ENCODE measurements around the gene CEMIP. TPM values are rescaled to one million over a fixed set of nuclear protein-coding genes. Genes with fewer than 3 reads are reported as not detected.

CEMIP gene
- total and polyA plus RNA-seq, 3 experiments from 2014 or later, result not detected

DNA sequence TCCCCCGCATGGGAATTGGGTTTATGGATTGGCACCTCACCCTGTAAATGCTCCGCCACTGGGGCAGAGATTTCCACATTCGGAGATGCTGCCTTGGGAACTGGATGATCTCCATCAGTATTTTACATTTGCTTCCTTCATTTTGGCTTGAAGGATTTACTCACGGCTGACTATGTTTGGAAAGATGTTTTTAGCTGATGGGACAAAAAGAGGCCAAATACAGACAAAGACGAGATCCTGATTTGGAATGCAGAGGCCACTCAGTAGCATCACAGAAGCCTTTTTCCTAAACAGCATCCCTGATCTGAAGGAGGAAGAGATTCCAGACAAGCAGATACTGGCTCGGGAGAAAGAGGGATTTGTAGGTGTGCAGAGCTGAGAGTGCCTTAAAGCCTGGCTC is 133.5 kb downstream of the CEMIP start:
- ChIA-PET CTCF (no interaction called here), POLR2A (no interaction called here)
- Mint-ChIP-seq H3K4me3 (no peak overlapping the region), H3K27me3 (no peaks in the 10 kb centered on the region), H3K36me3 (peaks cover 20 to 25% (median 22%) of the 10 kb centered on the region in 3 donors), H3K4me1 (no peaks in the 10 kb centered on the region), H3K9me3 (no peaks in the 10 kb centered on the region), H3K27ac (no peak overlapping the region)
- DNase-seq, result no peak
- Histone ChIP-seq H3K27me3 (ENCODE audit: insufficient read depth, low read length, poor library complexity, severe bottlenecking) (no peaks in the 10 kb centered on the region), H3K9me3 (ENCODE audit: low read length) (no peaks in the 10 kb centered on the region), H3K4me3 (ENCODE audit: low read length) (no peak overlapping the region), H3K27ac (ENCODE audit: low read depth, low read length) (no peak overlapping the region), H3K4me1 (ENCODE audit: insufficient read depth, low read length) (no peaks in the 10 kb centered on the region), H3K36me3 (ENCODE audit: insufficient read depth, low read length) (no peaks in the 10 kb centered on the region)

DNA sequence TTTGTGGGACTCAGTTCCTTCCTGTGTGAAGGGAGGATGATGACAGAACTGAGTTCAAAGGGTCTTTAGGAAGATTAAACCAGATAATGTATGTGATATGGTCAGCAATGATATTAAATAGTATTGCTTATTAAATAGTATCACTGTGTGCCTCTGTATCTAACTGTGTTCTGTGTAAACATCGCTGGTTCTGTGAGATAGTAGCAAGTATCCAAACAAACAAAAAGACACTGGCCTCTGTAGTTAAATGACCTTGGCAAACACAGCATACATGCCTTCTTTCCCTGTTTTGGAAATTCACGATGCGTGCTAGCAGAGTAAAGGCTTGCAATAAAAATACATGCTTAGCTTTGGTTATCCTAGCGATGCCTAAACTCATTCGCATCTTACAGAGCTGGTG is 134.4 kb downstream of the CEMIP start:
- ChIA-PET CTCF (no interaction called here), POLR2A (no interaction called here)
- H3K4me3 ChIP-seq (ENCODE audit: low read length), result no peak overlapping the region
- H3K27ac Mint-ChIP-seq, result no peak overlapping the region
- no peak for DNase-seq
- no peaks in the 10 kb centered on the region for H3K27me3 ChIP-seq (ENCODE audit: insufficient read depth, low read length, poor library complexity, severe bottlenecking)
- H3K27ac ChIP-seq (ENCODE audit: low read depth, low read length), result no peak overlapping the region
- no peak overlapping the region for H3K4me3 Mint-ChIP-seq
- H3K36me3 ChIP-seq (ENCODE audit: insufficient read depth, low read length), result no peaks in the 10 kb centered on the region
- H3K4me1 ChIP-seq (ENCODE audit: insufficient read depth, low read length), result no peaks in the 10 kb centered on the region
- H3K36me3 Mint-ChIP-seq, result peaks cover 20 to 23% (median 22%) of the 10 kb centered on the region in 3 donors
- no peaks in the 10 kb centered on the region for H3K4me1 Mint-ChIP-seq
- no peaks in the 10 kb centered on the region for H3K9me3 Mint-ChIP-seq
- H3K27me3 Mint-ChIP-seq, result no peaks in the 10 kb centered on the region
- H3K9me3 ChIP-seq (ENCODE audit: low read length), result no peaks in the 10 kb centered on the region

DNA sequence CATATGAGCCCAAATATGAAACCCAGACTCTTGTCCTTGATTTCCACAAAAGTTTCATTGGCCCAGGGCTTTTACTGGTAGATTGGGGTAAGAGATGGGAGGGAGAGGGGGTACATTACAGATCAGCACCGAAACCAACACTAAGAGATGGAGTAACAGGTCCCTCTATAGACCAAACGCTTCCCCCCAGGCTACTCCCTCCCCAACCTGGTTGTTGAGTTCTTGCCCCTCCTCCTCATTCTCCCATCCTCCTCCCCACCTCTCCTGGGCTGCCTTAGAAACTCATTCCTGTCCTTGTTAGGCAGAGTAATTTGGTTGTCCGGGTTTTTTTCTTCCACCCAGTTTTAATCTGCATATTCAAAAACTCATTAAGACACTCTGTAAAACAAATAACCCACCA is 136.3 kb downstream of the CEMIP start:
- CTCF ChIA-PET, result no interaction called here

DNA sequence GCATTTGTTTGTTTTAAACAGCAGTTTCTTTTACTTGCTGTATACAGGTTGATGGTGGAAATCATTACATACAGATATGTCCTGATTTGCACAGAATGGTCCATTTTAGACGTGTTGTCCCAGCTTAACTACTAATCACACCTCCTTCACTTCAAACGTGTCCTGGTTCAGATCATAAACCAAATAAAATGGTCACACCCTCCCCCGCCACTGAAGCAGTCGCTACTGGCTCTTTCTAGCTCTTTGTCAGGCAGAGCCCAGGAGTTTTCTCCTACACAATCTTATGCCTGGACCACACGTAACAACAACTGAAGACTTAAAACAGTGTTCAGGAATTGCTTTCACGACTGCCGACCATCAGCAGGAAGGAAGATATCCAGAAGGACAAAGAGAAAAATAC is 136.9 kb downstream of the CEMIP start:
- Mint-ChIP-seq H3K9me3 (no peaks in the 10 kb centered on the region), H3K4me3 (no peak overlapping the region), H3K27me3 (peaks cover 0 to 3% of the 10 kb centered on the region in 2 donors), H3K4me1 (peaks cover 14 to 15% (median 14%) of the 10 kb centered on the region in 3 donors), H3K36me3 (peaks cover under 1 to 5% (median 3%) of the 10 kb centered on the region in 3 donors), H3K27ac (no peak overlapping the region)
- ChIA-PET POLR2A (no interaction called here), CTCF (no interaction called here)
- H3K27ac ChIP-seq (ENCODE audit: low read depth, low read length), result no peak overlapping the region
- no peaks in the 10 kb centered on the region for H3K9me3 ChIP-seq (ENCODE audit: low read length)
- DNase-seq, result no peak
- H3K4me3 ChIP-seq (ENCODE audit: low read length), result no peak overlapping the region
- H3K36me3 ChIP-seq (ENCODE audit: insufficient read depth, low read length), result no peaks in the 10 kb centered on the region
- no peaks in the 10 kb centered on the region for H3K27me3 ChIP-seq (ENCODE audit: insufficient read depth, low read length, poor library complexity, severe bottlenecking)
- peaks cover 10% of the 10 kb centered on the region for H3K4me1 ChIP-seq (ENCODE audit: insufficient read depth, low read length)

More for the DNA sequence above, 136.3 kb downstream of the CEMIP start:
- no peak overlapping the region for H3K4me3 Mint-ChIP-seq
- H3K27ac Mint-ChIP-seq, result peak overlapping the region in 1 of 8 donors; percentile 64
- no peak for DNase-seq
- Histone ChIP-seq H3K27me3 (ENCODE audit: insufficient read depth, low read length, poor library complexity, severe bottlenecking) (no peaks in the 10 kb centered on the region), H3K36me3 (ENCODE audit: insufficient read depth, low read length) (no peaks in the 10 kb centered on the region), H3K27ac (ENCODE audit: low read depth, low read length) (no peak overlapping the region), H3K9me3 (ENCODE audit: low read length) (no peaks in the 10 kb centered on the region), H3K4me1 (ENCODE audit: insufficient read depth, low read length) (peaks cover 5% of the 10 kb centered on the region), H3K4me3 (ENCODE audit: low read length) (no peak overlapping the region)
- peaks cover 0 to 2% of the 10 kb centered on the region in 2 donors for H3K27me3 Mint-ChIP-seq
- peaks cover 6 to 10% (median 9%) of the 10 kb centered on the region in 3 donors for H3K36me3 Mint-ChIP-seq
- POLR2A ChIA-PET, result no interaction called here
- H3K4me1 Mint-ChIP-seq, result peaks cover 8 to 9% (median 8%) of the 10 kb centered on the region in 3 donors
- H3K9me3 Mint-ChIP-seq, result no peaks in the 10 kb centered on the region

DNA sequence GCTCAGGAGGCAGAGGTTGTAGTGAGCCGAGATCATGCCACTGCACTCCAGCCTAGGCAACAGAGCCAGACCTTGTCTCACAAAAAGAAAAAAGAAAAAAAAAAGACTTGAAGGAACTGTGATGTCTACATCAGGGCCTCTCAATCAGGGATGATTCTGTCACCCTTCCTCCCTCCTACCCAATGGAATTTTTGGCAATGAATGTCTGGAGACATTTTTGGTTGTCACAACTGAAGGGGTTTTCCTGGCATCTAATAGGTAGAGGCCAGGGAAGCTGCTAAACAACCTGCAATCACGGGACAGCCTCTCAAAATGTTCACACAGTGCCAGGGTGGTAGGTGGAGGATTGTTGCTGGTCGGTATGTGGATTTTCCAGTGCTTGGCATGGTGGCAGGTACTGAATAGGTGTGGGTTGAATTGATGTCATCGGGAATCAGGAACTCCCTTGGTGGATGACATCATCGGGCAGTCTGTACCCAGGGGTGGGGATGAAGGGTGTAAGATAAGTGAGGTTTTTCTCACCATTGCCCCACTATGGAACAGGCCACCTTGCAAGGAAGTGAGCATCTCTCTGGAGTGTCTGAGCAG is 139.1 kb downstream of the CEMIP start:
- Histone ChIP-seq H3K4me1 (ENCODE audit: insufficient read depth, low read length) (peaks cover 12% of the 10 kb centered on the region), H3K9me3 (ENCODE audit: low read length) (no peaks in the 10 kb centered on the region), H3K27ac (ENCODE audit: low read depth, low read length) (no peak overlapping the region), H3K4me3 (ENCODE audit: low read length) (no peak overlapping the region), H3K36me3 (ENCODE audit: insufficient read depth, low read length) (no peaks in the 10 kb centered on the region), H3K27me3 (ENCODE audit: insufficient read depth, low read length, poor library complexity, severe bottlenecking) (no peaks in the 10 kb centered on the region)
- H3K36me3 Mint-ChIP-seq, result peaks cover 9 to 13% (median 10%) of the 10 kb centered on the region in 3 donors
- DNase-seq, result no peak
- H3K27me3 Mint-ChIP-seq, result peaks cover 0 to 5% of the 10 kb centered on the region in 2 donors
- H3K9me3 Mint-ChIP-seq, result no peaks in the 10 kb centered on the region
- H3K27ac Mint-ChIP-seq, result no peak overlapping the region
- no peak overlapping the region for H3K4me3 Mint-ChIP-seq
- CTCF ChIA-PET, result no interaction called here
- POLR2A ChIA-PET, result no interaction called here
- H3K4me1 Mint-ChIP-seq, result peaks cover 23 to 30% (median 30%) of the 10 kb centered on the region in 3 donors

DNA sequence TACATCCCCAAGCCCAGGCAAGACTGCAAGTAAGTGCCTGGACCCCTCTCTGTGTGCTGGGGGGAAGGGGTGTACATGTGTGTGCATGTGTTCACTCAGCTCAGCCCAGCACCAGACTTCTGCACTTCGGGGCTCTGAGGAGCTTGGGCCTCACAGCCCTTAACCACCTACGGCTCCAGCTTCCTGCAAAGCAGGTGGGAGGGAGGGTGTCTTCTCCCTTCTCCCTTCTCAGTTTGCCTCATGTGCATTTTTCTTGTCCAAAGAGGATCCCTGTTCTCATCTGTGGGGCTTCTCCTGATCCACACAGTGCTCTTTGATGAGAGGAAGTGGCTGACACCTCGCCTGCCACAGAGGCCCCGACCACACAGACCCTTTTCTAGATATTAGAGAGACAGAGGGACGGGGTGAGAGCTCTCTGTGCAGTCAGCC is 141.1 kb downstream of the CEMIP start:
- peaks cover 12% of the 10 kb centered on the region for H3K4me1 ChIP-seq (ENCODE audit: insufficient read depth, low read length)
- Mint-ChIP-seq H3K27ac (peak overlapping the region in 5 of 8 donors; percentile 3 to 73 (median 56)), H3K4me1 (peaks cover 23 to 30% (median 30%) of the 10 kb centered on the region in 3 donors), H3K27me3 (peaks cover 0 to 5% of the 10 kb centered on the region in 2 donors), H3K36me3 (peaks cover 9 to 18% (median 11%) of the 10 kb centered on the region in 3 donors), H3K4me3 (peak overlapping the region in 3 of 7 donors; percentile 6 to 70 (median 55)), H3K9me3 (no peaks in the 10 kb centered on the region)
- no peaks in the 10 kb centered on the region for H3K36me3 ChIP-seq (ENCODE audit: insufficient read depth, low read length)
- H3K27ac ChIP-seq (ENCODE audit: low read depth, low read length), result no peak overlapping the region
- no peaks in the 10 kb centered on the region for H3K27me3 ChIP-seq (ENCODE audit: insufficient read depth, low read length, poor library complexity, severe bottlenecking)
- DNase-seq, result no peak
- no peaks in the 10 kb centered on the region for H3K9me3 ChIP-seq (ENCODE audit: low read length)
- POLR2A ChIA-PET, result no interaction called here
- CTCF ChIA-PET, result no interaction called here
- H3K4me3 ChIP-seq (ENCODE audit: low read length), result no peak overlapping the region

DNA sequence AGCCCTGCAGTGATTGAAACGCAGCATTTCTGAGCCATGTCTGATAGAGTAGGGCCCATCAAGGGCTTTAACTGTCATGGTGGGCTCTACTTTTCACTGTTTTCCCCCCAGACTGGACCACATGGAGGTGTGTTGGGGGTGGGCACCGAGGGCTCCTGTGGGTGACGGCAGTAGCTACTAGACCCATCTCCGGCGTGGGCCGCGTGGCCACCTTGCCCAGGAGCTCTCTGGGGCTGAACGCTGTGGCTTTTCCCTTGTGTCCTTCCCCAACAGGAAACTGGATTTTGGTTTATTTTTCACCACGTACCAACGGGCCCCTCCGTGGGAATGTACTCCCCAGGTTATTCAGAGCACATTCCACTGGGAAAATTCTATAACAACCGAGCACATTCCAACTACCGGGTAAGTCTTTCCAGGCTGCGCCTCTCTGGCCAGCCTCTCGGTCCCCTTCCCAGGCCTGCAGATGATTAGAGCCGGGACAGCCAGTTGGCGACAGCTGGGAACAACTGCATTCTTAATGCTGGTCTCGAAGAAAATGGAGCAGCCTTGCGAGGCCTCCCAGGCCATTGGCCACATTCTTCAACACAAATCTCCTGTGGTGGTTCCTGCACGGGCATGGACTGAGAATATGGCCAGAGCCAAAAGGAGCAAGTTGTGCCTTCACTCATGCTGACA is 142.7 kb downstream of the CEMIP start:
- H3K27me3 Mint-ChIP-seq, result peaks cover 0 to 5% of the 10 kb centered on the region in 2 donors
- Histone ChIP-seq H3K27me3 (ENCODE audit: insufficient read depth, low read length, poor library complexity, severe bottlenecking) (no peaks in the 10 kb centered on the region), H3K27ac (ENCODE audit: low read depth, low read length) (no peak overlapping the region), H3K4me3 (ENCODE audit: low read length) (no peak overlapping the region), H3K9me3 (ENCODE audit: low read length) (no peaks in the 10 kb centered on the region), H3K4me1 (ENCODE audit: insufficient read depth, low read length) (peaks cover 12% of the 10 kb centered on the region), H3K36me3 (ENCODE audit: insufficient read depth, low read length) (no peaks in the 10 kb centered on the region)
- CTCF ChIA-PET, result no interaction called here
- no peak overlapping the region for H3K4me3 Mint-ChIP-seq
- no peak overlapping the region for H3K27ac Mint-ChIP-seq
- DNase-seq, result no peak
- peaks cover 23 to 30% (median 30%) of the 10 kb centered on the region in 3 donors for H3K4me1 Mint-ChIP-seq
- no peaks in the 10 kb centered on the region for H3K9me3 Mint-ChIP-seq
- H3K36me3 Mint-ChIP-seq, result peaks cover 9 to 18% (median 11%) of the 10 kb centered on the region in 3 donors
- POLR2A ChIA-PET, result no interaction called here

DNA sequence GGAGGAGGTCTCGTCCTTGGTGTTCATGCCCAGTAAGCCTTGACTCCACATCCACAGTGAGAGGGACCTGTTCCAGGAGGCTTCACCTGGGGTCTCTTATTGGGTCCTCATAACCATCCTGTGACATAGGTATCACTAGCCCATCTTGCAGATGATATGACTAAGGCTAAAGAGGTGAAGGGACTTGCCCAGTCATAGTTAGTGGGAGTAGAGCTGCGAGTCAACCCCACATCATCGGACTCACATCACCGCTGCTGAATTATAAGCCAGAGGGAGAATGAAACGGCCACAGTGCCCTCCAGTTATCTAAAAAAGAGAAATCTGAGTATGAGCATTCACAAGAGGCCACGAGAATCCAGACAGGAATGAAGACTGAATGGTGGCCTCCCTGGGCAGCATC is 144.5 kb downstream of the CEMIP start:
- no peaks in the 10 kb centered on the region for H3K36me3 ChIP-seq (ENCODE audit: insufficient read depth, low read length)
- CTCF ChIA-PET, result no interaction called here
- H3K36me3 Mint-ChIP-seq, result peaks cover 9 to 18% (median 11%) of the 10 kb centered on the region in 3 donors
- no peak overlapping the region for H3K27ac Mint-ChIP-seq
- POLR2A ChIA-PET, result no interaction called here
- no peak for DNase-seq
- peaks cover 0 to 7% of the 10 kb centered on the region in 2 donors for H3K27me3 Mint-ChIP-seq
- no peaks in the 10 kb centered on the region for H3K9me3 Mint-ChIP-seq
- H3K9me3 ChIP-seq (ENCODE audit: low read length), result no peaks in the 10 kb centered on the region
- no peak overlapping the region for H3K27ac ChIP-seq (ENCODE audit: low read depth, low read length)
- no peak overlapping the region for H3K4me3 Mint-ChIP-seq
- H3K4me1 ChIP-seq (ENCODE audit: insufficient read depth, low read length), result peaks cover 12% of the 10 kb centered on the region
- no peaks in the 10 kb centered on the region for H3K27me3 ChIP-seq (ENCODE audit: insufficient read depth, low read length, poor library complexity, severe bottlenecking)
- H3K4me3 ChIP-seq (ENCODE audit: low read length), result no peak overlapping the region
- peaks cover 23 to 30% (median 30%) of the 10 kb centered on the region in 3 donors for H3K4me1 Mint-ChIP-seq

Data from CD8-positive, alpha-beta memory T cell (primary cell).